H1 (cell line): ENCODE measurements around the gene NETO2. TPM values are rescaled to one million over a fixed set of nuclear protein-coding genes. Genes with fewer than 3 reads are reported as not detected.

Experiments used
- CTCF ChIA-PET: fragments of 300-600 bp; sonication (Branson Sonifier 250); formaldehyde crosslinking; loops from one replicate; lab custom pipeline; 2021; ENCODE audit not compliant: partially characterized antibody; lab: Charles Lee
- POLR2A ChIA-PET: fragments of 300-600 bp; sonication (Branson Sonifier 250); formaldehyde crosslinking; loops from one replicate; lab custom pipeline; 2021; ENCODE audit warnings: inconsistent platforms; ENCODE audit not compliant: partially characterized antibody; lab: Charles Lee
- DNase-seq, 2 experiments: peaks; one replicate each; pipeline versions ENCODE4 v3.0.0 to v3.0.0-alpha.2; 2010 to 2022; ENCODE audit warnings: low spot score in 2 of 2, low read depth in 1 of 2, mixed read lengths in 1 of 2
- FAIRE-seq: peaks from 2 replicates; lab custom pipeline; 2011; peaks lifted over from hg19 to GRCh38; lab: Jason Lieb, UNC
- H2AFZ ChIP-seq: 2 replicates; pipeline ENCODE4 v1.8.1; 2012; ENCODE audit warnings: low read length, inconsistent platforms
- H2AK5ac ChIP-seq: 2 replicates; pipeline ENCODE4 v1.6.1; 2013; ENCODE audit warnings: low read depth, low read length
- H2BK120ac ChIP-seq: replicated peaks from 2 replicates; pipeline ENCODE3; 2013; ENCODE audit warnings: low read depth, low read length, inconsistent platforms
- H2BK12ac ChIP-seq: 2 replicates; pipeline ENCODE4 v1.6.1; 2013; ENCODE audit warnings: low read depth, low read length
- H2BK15ac ChIP-seq: 2 replicates; pipeline ENCODE4 v1.6.1; 2013; ENCODE audit warnings: low read length
- H2BK20ac ChIP-seq: 2 replicates; pipeline ENCODE4 v1.6.1; 2013; ENCODE audit warnings: low read length
- H2BK5ac ChIP-seq: 2 replicates; pipeline ENCODE4 v1.6.1; 2013; ENCODE audit warnings: low read depth, low read length
- H3K14ac ChIP-seq: 2 replicates; pipeline ENCODE4 v1.6.1; 2013; ENCODE audit warnings: inconsistent platforms; ENCODE audit not compliant: insufficient read length
- H3K18ac ChIP-seq: 2 replicates; pipeline ENCODE4 v1.6.1; 2013; ENCODE audit warnings: low read length; ENCODE audit errors: extremely low read depth
- H3K23ac ChIP-seq: 2 replicates; pipeline ENCODE4 v1.6.1; 2013; ENCODE audit warnings: inconsistent platforms; ENCODE audit not compliant: insufficient read length
- H3K23me2 ChIP-seq: 2 replicates; pipeline ENCODE4 v1.6.1; 2013; ENCODE audit warnings: low read depth, low read length
- H3K27ac ChIP-seq: 2 replicates; pipeline ENCODE4 v1.6.1; 2011; ENCODE audit warnings: low read depth, low read length, inconsistent platforms
- H3K27me3 ChIP-seq, 4 experiments: replicated peaks in 1 of 4; 1 replicate in 1 of 4; 2 replicates in 3 of 4; pipeline versions ENCODE4 v1.6.1 to v1.8.1; 2011 to 2013; ENCODE audit warnings: low read length in 3 of 4, mild to moderate bottlenecking in 3 of 4, inconsistent platforms in 2 of 4, mixed read lengths in 2 of 4, moderate library complexity in 1 of 4; ENCODE audit not compliant: control insufficient read depth in 3 of 4, insufficient read depth in 3 of 4; ENCODE audit errors: extremely low read depth in 1 of 4
- H3K36me3 ChIP-seq, 4 experiments: 2 replicates each; pipeline versions ENCODE4 v1.6.1 to v1.8.1; 2011 to 2013; ENCODE audit warnings: mild to moderate bottlenecking in 4 of 4, low read length in 3 of 4, moderate library complexity in 2 of 4, control low read depth in 1 of 4, inconsistent platforms in 1 of 4; ENCODE audit not compliant: insufficient read depth in 4 of 4, control insufficient read depth in 2 of 4
- H3K4ac ChIP-seq: replicated peaks from 2 replicates; pipeline ENCODE3; 2013; ENCODE audit warnings: low read length, low read depth, mixed read lengths, inconsistent platforms; ENCODE audit not compliant: insufficient read length
- H3K4me1 ChIP-seq, 4 experiments: replicated peaks in 1 of 4; 1 replicate in 1 of 4; 2 replicates in 3 of 4; pipeline versions ENCODE4 v1.6.1 to v1.8.1; 2011 to 2013; ENCODE audit warnings: low read length in 3 of 4, inconsistent platforms in 2 of 4, mixed read lengths in 1 of 4; ENCODE audit not compliant: insufficient read depth in 4 of 4, control insufficient read depth in 3 of 4
- H3K4me2 ChIP-seq, 2 experiments: 2 replicates each; pipeline versions ENCODE4 v1.6.1 to v1.8.1; 2011 to 2013; ENCODE audit warnings: low read depth in 2 of 2, low read length in 2 of 2, control low read depth in 1 of 2, inconsistent platforms in 1 of 2, mild to moderate bottlenecking in 1 of 2; ENCODE audit not compliant: insufficient read depth in 1 of 2
- H3K4me3 ChIP-seq, 4 experiments: fragments of 200-600, 300-600 bp in 1 of 4; sonication (generic), shearing (Covaris generic), sonication (Bioruptor Twin) in 1 of 4; 2 replicates each; pipeline versions ENCODE4 v1.5.1 to v1.8.1; 2011 to 2016; ENCODE audit warnings: low read length in 4 of 4, low read depth in 3 of 4, control low read depth in 2 of 4, inconsistent platforms in 2 of 4, mild to moderate bottlenecking in 2 of 4, mixed read lengths in 1 of 4, moderate library complexity in 1 of 4; ENCODE audit not compliant: insufficient read depth in 2 of 4; ENCODE audit errors: extremely low read depth in 1 of 4
- H3K56ac ChIP-seq: replicated peaks from 2 replicates; pipeline ENCODE3; 2013; ENCODE audit warnings: low read depth, mild to moderate bottlenecking, mixed read lengths, low read length, inconsistent platforms; ENCODE audit not compliant: insufficient read length
- H3K79me1 ChIP-seq: 2 replicates; pipeline ENCODE4 v1.6.1; 2013; ENCODE audit warnings: low read depth, low read length, control low read depth
- H3K79me2 ChIP-seq, 2 experiments: 2 replicates each; pipeline versions ENCODE4 v1.6.1 to v1.8.1; 2012 to 2013; ENCODE audit warnings: low read length in 2 of 2, mild to moderate bottlenecking in 2 of 2, inconsistent platforms in 1 of 2; ENCODE audit not compliant: insufficient read depth in 2 of 2, control insufficient read depth in 1 of 2
- H3K9ac ChIP-seq, 4 experiments: replicated peaks in 1 of 4; 1 replicate in 1 of 4; 2 replicates in 3 of 4; pipeline versions ENCODE4 v1.6.1 to v1.8.1; 2011 to 2013; ENCODE audit warnings: low read depth in 3 of 4, low read length in 3 of 4, control low read depth in 2 of 4, mild to moderate bottlenecking in 2 of 4, moderate library complexity in 2 of 4, inconsistent platforms in 1 of 4; ENCODE audit errors: extremely low read depth in 1 of 4
- H3K9me3 ChIP-seq, 2 experiments: 2 replicates each; pipeline versions ENCODE4 v1.6.1 to v1.8.1; 2012 to 2013; ENCODE audit warnings: mild to moderate bottlenecking in 2 of 2, moderate library complexity in 2 of 2, control low read depth in 1 of 2, inconsistent platforms in 1 of 2, low read depth in 1 of 2, low read length in 1 of 2, mixed read lengths in 1 of 2; ENCODE audit not compliant: insufficient read depth in 2 of 2
- H4K20me1 ChIP-seq, 2 experiments: replicated peaks in 1 of 2; 2 replicates each; pipeline versions ENCODE3 to v1.8.1; 2011 to 2013; ENCODE audit warnings: inconsistent platforms in 2 of 2, low read length in 2 of 2, mild to moderate bottlenecking in 1 of 2; ENCODE audit not compliant: insufficient read depth in 2 of 2, control insufficient read depth in 1 of 2
- H4K5ac ChIP-seq: 2 replicates; pipeline ENCODE4 v1.6.1; 2013; ENCODE audit warnings: low read length, low read depth, mixed read lengths, inconsistent platforms; ENCODE audit not compliant: insufficient read length
- H4K8ac ChIP-seq: 2 replicates; pipeline ENCODE4 v1.8.0; 2013; ENCODE audit warnings: mild to moderate bottlenecking, moderate library complexity, low read length, inconsistent platforms; ENCODE audit not compliant: insufficient read depth; ENCODE audit errors: extremely low read depth
- H4K91ac ChIP-seq: replicated peaks from 2 replicates; pipeline ENCODE3; 2013; ENCODE audit warnings: low read length, mixed read lengths, inconsistent platforms; ENCODE audit not compliant: insufficient read length
- CHD2 ChIP-seq: IDR thresholded peaks from 2 replicates; pipeline ENCODE4 v1.6.1; 2012; ENCODE audit warnings: low read length, improper control_type of control experiment
- SP4 ChIP-seq: IDR thresholded peaks from 2 replicates; pipeline ENCODE4 v1.6.1; 2012; ENCODE audit warnings: low read length, inconsistent platforms
- WGBS, 2 experiments: shearing (Covaris generic) in 1 of 2; methylation state at CpG; one replicate each; pipeline versions ENCODE4 v1.1.6 to v1.1.7; 2013 to 2015; ENCODE audit warnings: low lambda C conversion rate in 2 of 2, mixed read lengths in 2 of 2, inconsistent platforms in 1 of 2, low coverage in 1 of 2, missing lambda C conversion rate in 1 of 2; ENCODE audit not compliant: insufficient replicate concordance in 2 of 2, insufficient coverage in 1 of 2, insufficient read length in 1 of 2; ENCODE audit errors: extremely low coverage in 1 of 2, missing lambda C conversion rate in 1 of 2; 5-methylcytosine and 5-hydroxymethylcytosine counted together
- polyA plus RNA-seq, 7 experiments: library from polyadenylated mRNA; depleted of rRNA in 3 of 7; stranded (reverse) in 5 of 7; unstranded in 2 of 7; fragments of >200 nt in 5 of 7; fragments of 200-250 nt in 2 of 7; gene quantifications; 1 replicate in 5 of 7; 2 replicates in 1 of 7; 4 replicates in 1 of 7; pipeline versions ENCODE4 v1.2.1 to v1.2.3, GENCODE V29; 2011 to 2013; ENCODE audit warnings: missing spikeins in 2 of 7, mixed read lengths in 2 of 7
- total RNA-seq: library from RNA; stranded (reverse); fragmentation: NEBNext Ultra II Directional; extraction: Animal tissue kit (Norgen Biotek cat#: 25700); gene quantifications from 2 replicates; pipeline ENCODE4 v1.2.1, GENCODE V29; 2021

Gene NETO2
- total and polyA plus RNA-seq, 2 of the 8 experiments (the other 6 are each of a cell fraction or from before 2014, with no cell fraction given), result 9.4 to 12.5 TPM

- no peaks in the 10 kb centered on the region for H3K36me3 ChIP-seq
- TF ChIP-seq CHD2 (no peak), SP4 (no peak)
Observed at GRCh38 chr16:47046726-47047523, 96.8 kb downstream of the NETO2 start.

More at GRCh38 chr16:47046726-47047523, 96.8 kb downstream of the NETO2 start:
- Histone ChIP-seq H2BK5ac (no peak overlapping the region), H3K27me3 (no peaks in the 10 kb centered on the region), H2BK20ac (no peak overlapping the region), H2AFZ (peak overlapping the region; percentile 17), H4K91ac (peak overlapping the region; percentile 56), H2BK120ac (no peak overlapping the region), H2BK12ac (no peak overlapping the region), H3K14ac (no peak overlapping the region), H2AK5ac (no peak overlapping the region), H3K79me1 (no peaks in the 10 kb centered on the region), H2BK15ac (no peak overlapping the region), H3K9me3 (no peaks in the 10 kb centered on the region), H3K4me2 (no peak overlapping the region), H3K4ac (no peak overlapping the region), H4K8ac (peak overlapping the region; percentile 53; the same call in 1 of the 2 replicates), H3K79me2 (no peaks in the 10 kb centered on the region), H3K4me1 (peaks cover 0 to 2% (median 0%) of the 10 kb centered on the region in 4 experiments; a peak in 2 of 7 replicates), H3K4me3 (no peak overlapping the region), H4K5ac (peak overlapping the region; percentile 42), H3K27ac (no peak overlapping the region), H3K56ac (no peak overlapping the region), H3K23ac (no peak overlapping the region), H3K9ac (no peak overlapping the region), H3K18ac (no peak overlapping the region; the same call in 1 of the 2 replicates), H3K23me2 (no peaks in the 10 kb centered on the region), H4K20me1 (no peaks in the 10 kb centered on the region)
- DNase-seq (no peak), FAIRE-seq (no peak)
- ChIA-PET POLR2A (no interaction called here), CTCF (interaction anchor here (0.7 to 2.7 kb wide), 8 partner anchors 9 to 1118 kb away, joined by 3 to 15 read pairs (median 4); no protein-coding TSS in a partner anchor)
- WGBS, 2 experiments, result 90% methylated on average over 8 of the region's 8 CpGs; no CpG with 5 or more reads in 1 of the 2 experiments
